Measurements from ENCODE around the gene SHROOM4.

GRCh38 chrX:50778272-50778671 is 35.7 kb downstream of the SHROOM4 start:
- TF ChIP-seq CTCF (IDR thresholded peaks at IDR 0.05; ENCODE audit: low read depth, low read length, poor library complexity, severe bottlenecking) = no peak
- TF ChIP-seq EZH2phosphoT487 (IDR thresholded peaks at IDR 0.05; ENCODE audit: borderline replicate concordance, low read length) = no peak

Measured in DOHH2 (cell line).